Measurements from ENCODE around the gene SERPINB1. TPM values are rescaled to one million over a fixed set of nuclear protein-coding genes. Genes with fewer than 3 reads are reported as not detected.

Gene SERPINB1
- total and polyA plus RNA-seq, 9 of the 15 experiments (the other 6 are each of a cell fraction or from before 2014, with no cell fraction given), result 33.9 to 108 (median 63.8) TPM

DNA sequence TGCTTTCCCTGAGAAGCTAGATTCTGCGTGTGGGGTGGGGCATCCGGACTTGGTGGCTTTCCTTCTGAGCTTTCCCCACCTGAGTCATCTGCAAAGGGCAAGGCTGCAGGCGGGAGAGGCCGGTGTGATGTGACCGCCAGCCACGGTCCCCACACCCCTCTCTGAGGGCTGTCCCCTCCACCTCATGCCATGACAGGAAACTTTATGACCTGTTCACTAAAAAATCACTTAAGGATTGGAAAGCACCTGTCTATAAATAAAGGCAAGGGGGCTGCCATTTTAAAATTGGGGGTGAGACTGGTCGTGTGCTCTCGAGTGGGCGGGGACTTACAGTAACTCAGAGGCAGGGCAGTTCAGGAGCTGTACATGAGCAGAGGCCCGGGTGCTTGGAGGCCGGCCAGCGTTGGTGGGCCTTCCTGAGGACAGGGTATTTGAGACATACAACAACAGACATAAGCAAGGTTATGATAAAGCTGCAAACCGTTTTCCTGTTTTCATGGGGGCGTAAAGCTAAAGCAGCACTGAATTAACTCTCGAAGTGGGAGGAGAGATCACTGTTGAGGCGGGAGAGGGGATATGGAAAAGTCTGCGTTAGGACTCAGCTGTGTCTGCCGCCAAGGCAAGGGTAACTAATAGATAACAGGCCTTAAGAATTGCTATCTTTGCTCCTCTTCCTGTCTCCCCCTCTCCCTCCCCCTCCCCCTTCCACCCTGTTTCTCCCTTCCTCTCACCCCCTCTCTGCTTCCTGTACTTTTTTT lies 16.1 kb upstream of the SERPINB1 start (continued):
- TF ChIP-seq, protein P1, sequence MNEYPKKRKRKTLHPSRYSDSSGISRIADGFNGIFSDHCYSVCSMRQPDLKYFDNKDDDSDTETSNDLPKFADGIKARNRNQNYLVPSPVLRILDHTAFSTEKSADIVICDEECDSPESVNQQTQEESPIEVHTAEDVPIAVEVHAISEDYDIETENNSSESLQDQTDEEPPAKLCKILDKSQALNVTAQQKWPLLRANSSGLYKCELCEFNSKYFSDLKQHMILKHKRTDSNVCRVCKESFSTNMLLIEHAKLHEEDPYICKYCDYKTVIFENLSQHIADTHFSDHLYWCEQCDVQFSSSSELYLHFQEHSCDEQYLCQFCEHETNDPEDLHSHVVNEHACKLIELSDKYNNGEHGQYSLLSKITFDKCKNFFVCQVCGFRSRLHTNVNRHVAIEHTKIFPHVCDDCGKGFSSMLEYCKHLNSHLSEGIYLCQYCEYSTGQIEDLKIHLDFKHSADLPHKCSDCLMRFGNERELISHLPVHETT (CRISPR knock-in tag; conservative IDR thresholded peaks at IDR 0.05 in 1 of 2, IDR thresholded peaks at IDR 0.05 in 1 of 2), result peak in 1 of 2 experiments; percentile 69; a peak in 2 of 4 replicates
- 0 out of 2 replicates have a peak, but pooled peaks have one; percentile 58 for TF ChIP-seq CBX5 (IDR thresholded peaks at IDR 0.05; ENCODE audit: borderline replicate concordance, low read depth)
- TF ChIP-seq MEF2A (IDR thresholded peaks at IDR 0.05; ENCODE audit: control insufficient read depth, low read depth, low read length), result 0 out of 2 replicates have a peak, but pooled peaks have one; percentile 5
- TF ChIP-seq, protein P2, sequence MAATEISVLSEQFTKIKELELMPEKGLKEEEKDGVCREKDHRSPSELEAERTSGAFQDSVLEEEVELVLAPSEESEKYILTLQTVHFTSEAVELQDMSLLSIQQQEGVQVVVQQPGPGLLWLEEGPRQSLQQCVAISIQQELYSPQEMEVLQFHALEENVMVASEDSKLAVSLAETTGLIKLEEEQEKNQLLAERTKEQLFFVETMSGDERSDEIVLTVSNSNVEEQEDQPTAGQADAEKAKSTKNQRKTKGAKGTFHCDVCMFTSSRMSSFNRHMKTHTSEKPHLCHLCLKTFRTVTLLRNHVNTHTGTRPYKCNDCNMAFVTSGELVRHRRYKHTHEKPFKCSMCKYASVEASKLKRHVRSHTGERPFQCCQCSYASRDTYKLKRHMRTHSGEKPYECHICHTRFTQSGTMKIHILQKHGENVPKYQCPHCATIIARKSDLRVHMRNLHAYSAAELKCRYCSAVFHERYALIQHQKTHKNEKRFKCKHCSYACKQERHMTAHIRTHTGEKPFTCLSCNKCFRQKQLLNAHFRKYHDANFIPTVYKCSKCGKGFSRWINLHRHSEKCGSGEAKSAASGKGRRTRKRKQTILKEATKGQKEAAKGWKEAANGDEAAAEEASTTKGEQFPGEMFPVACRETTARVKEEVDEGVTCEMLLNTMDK (IDR thresholded peaks at IDR 0.05; ENCODE audit: borderline replicate concordance, insufficient read depth, low read depth, low read length, poor library complexity, severe bottlenecking), result no peak
- no peak for TF ChIP-seq ZNF518B (CRISPR knock-in tag; IDR thresholded peaks at IDR 0.05)
- TF ChIP-seq, protein P3, sequence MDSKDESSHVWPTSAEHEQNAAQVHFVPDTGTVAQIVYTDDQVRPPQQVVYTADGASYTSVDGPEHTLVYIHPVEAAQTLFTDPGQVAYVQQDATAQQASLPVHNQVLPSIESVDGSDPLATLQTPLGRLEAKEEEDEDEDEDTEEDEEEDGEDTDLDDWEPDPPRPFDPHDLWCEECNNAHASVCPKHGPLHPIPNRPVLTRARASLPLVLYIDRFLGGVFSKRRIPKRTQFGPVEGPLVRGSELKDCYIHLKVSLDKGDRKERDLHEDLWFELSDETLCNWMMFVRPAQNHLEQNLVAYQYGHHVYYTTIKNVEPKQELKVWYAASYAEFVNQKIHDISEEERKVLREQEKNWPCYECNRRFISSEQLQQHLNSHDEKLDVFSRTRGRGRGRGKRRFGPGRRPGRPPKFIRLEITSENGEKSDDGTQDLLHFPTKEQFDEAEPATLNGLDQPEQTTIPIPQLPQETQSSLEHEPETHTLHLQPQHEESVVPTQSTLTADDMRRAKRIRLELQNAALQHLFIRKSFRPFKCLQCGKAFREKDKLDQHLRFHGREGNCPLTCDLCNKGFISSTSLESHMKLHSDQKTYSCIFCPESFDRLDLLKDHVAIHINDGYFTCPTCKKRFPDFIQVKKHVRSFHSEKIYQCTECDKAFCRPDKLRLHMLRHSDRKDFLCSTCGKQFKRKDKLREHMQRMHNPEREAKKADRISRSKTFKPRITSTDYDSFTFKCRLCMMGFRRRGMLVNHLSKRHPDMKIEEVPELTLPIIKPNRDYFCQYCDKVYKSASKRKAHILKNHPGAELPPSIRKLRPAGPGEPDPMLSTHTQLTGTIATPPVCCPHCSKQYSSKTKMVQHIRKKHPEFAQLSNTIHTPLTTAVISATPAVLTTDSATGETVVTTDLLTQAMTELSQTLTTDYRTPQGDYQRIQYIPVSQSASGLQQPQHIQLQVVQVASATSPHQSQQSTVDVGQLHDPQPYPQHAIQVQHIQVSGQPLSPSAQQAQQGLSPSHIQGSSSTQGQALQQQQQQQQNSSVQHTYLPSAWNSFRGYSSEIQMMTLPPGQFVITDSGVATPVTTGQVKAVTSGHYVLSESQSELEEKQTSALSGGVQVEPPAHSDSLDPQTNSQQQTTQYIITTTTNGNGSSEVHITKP (IDR thresholded peaks at IDR 0.05; ENCODE audit: partially characterized antibody), result peak; percentile 62
- TF ChIP-seq SIRT6 (IDR thresholded peaks at IDR 0.05; ENCODE audit: low read depth, low read length), result no peak
- TF ChIP-seq KAT2B (IDR thresholded peaks at IDR 0.05; ENCODE audit: low read depth, low read length), result no peak
- peak in 1 of 2 experiments; percentile 70; a peak in 1 of 4 replicates for TF ChIP-seq HDAC1 (IDR thresholded peaks at IDR 0.05)
- TF ChIP-seq PTBP1 (IDR thresholded peaks at IDR 0.05; ENCODE audit: low read depth, low read length), result no peak
- TF ChIP-seq ELF4 (CRISPR knock-in tag; IDR thresholded peaks at IDR 0.05), result peak; percentile 36; the same call in 1 of the 2 replicates
- TF ChIP-seq MXD1 (CRISPR knock-in tag; IDR thresholded peaks at IDR 0.05; ENCODE audit: borderline replicate concordance, poor library complexity, severe bottlenecking), result no peak
- no peak for TF ChIP-seq ZNF445 (CRISPR knock-in tag; IDR thresholded peaks at IDR 0.05; ENCODE audit: low read depth)
- TF ChIP-seq CREM (IDR thresholded peaks at IDR 0.05; ENCODE audit: low read depth), result peak; percentile 69
